T-cell (primary cell): ENCODE results near the gene GMCL1. TPM values are rescaled to one million over a fixed set of nuclear protein-coding genes. Genes with fewer than 3 reads are reported as not detected.

Experiments
- ATAC-seq, 4 experiments: fragments of 200-7000 bp in 3 of 4; fragments of 150-1000 bp in 1 of 4; cut with Tn5 transposase; replicated peaks in 1 of 4; 1 replicate in 3 of 4; 2 replicates in 1 of 4; pipeline ENCODE4 v1.10.0; 2021; ENCODE audit warnings: moderate library complexity in 3 of 4, mild to moderate bottlenecking in 2 of 4, moderate number of reproducible peaks in 1 of 4
- CTCF ChIA-PET, 2 donors: fragments of 300-600 bp; sonication (Branson Sonifier 250); formaldehyde crosslinking; loops; one replicate each; lab custom pipeline; 2022; ENCODE audit warnings: antibody characterized with exemption in 2 of 2; lab: Charles Lee
- POLR2A ChIA-PET, 2 donors: fragments of 300-600 bp; sonication (Branson Sonifier 250); formaldehyde crosslinking; loops; one replicate each; lab custom pipeline; 2022; ENCODE audit warnings: antibody characterized with exemption in 2 of 2; lab: Charles Lee
- DNase-seq, 35 experiments: peaks; one replicate each; pipeline versions ENCODE4 v3.0.0 to v3.0.0-alpha.2; 2013 to 2023
- H3K27ac ChIP-seq: one replicate; pipeline ENCODE4 v1.5.1; 2013; ENCODE audit warnings: low read length
- H3K27me3 ChIP-seq, 2 experiments: replicated peaks in 1 of 2; 1 replicate in 1 of 2; 2 replicates in 1 of 2; pipeline versions ENCODE4 v1.6.1 to v1.7.0; 2013; ENCODE audit warnings: low read length in 1 of 2, mixed read lengths in 1 of 2; ENCODE audit not compliant: control insufficient read depth in 2 of 2, insufficient read depth in 2 of 2; ENCODE audit errors: extremely low read depth in 1 of 2
- H3K36me3 ChIP-seq, 2 donors: 1 replicate in 1 of 2; 2 replicates in 1 of 2; pipeline versions ENCODE4 v1.6.1 to v1.7.0; 2013; ENCODE audit warnings: low read length in 1 of 2; ENCODE audit not compliant: control insufficient read depth in 2 of 2, insufficient read depth in 1 of 2; ENCODE audit errors: extremely low read depth in 1 of 2
- H3K4me1 ChIP-seq, 2 experiments: 1 replicate in 1 of 2; 2 replicates in 1 of 2; pipeline versions ENCODE4 v1.6.1 to v1.7.0; 2013; ENCODE audit warnings: low read length in 2 of 2, mixed read lengths in 1 of 2; ENCODE audit not compliant: insufficient read depth in 2 of 2, control insufficient read depth in 1 of 2; ENCODE audit errors: extremely low read depth in 1 of 2
- H3K4me3 ChIP-seq, 2 donors: 1 replicate in 1 of 2; 2 replicates in 1 of 2; pipeline versions ENCODE4 v1.5.1 to v1.7.0; 2013; ENCODE audit warnings: mild to moderate bottlenecking in 2 of 2, low read length in 1 of 2, moderate library complexity in 1 of 2; ENCODE audit not compliant: control insufficient read depth in 1 of 2; ENCODE audit errors: extremely low read depth in 1 of 2
- H3K9me3 ChIP-seq: 2 replicates; pipeline ENCODE4 v1.7.0; 2013
- H3K27ac Mint-ChIP-seq, 2 donors: one replicate each; pipeline ENCODE4 v1.8.0; 2020 to 2021; ENCODE audit warnings: mild to moderate bottlenecking in 2 of 2, mixed read lengths in 2 of 2
- H3K27me3 Mint-ChIP-seq, 2 donors: one replicate each; pipeline ENCODE4 v1.8.0; 2021 to 2022; ENCODE audit warnings: mixed read lengths in 2 of 2
- H3K36me3 Mint-ChIP-seq: one replicate; pipeline ENCODE4 v1.8.0; 2021; ENCODE audit warnings: mixed read lengths
- H3K4me1 Mint-ChIP-seq, 3 donors: one replicate each; pipeline ENCODE4 v1.8.0; 2020 to 2022; ENCODE audit warnings: mixed read lengths in 3 of 3, mild to moderate bottlenecking in 1 of 3
- H3K4me3 Mint-ChIP-seq, 3 donors: one replicate each; pipeline ENCODE4 v1.8.0; 2020 to 2022; ENCODE audit warnings: mild to moderate bottlenecking in 3 of 3, mixed read lengths in 3 of 3, moderate library complexity in 3 of 3
- H3K9me3 Mint-ChIP-seq, 3 donors: one replicate each; pipeline ENCODE4 v1.8.0; 2020 to 2022; ENCODE audit warnings: mixed read lengths in 3 of 3
- whole genome bisulfite sequencing: methylation state at CpG from one replicate; pipeline ENCODE4 v1.1.5; 2013; ENCODE audit warnings: missing lambda C conversion rate; ENCODE audit not compliant: insufficient coverage; 5-methylcytosine and 5-hydroxymethylcytosine counted together
- total RNA-seq, 35 experiments: library from RNA in 6 of 35; stranded (reverse) in 6 of 35; fragments of 120-200 nt in 1 of 35; gene quantifications; one replicate each; pipeline versions ENCODE4 v1.2.1 to v1.2.4 and lab custom pipeline; 2013 to 2026

Gene GMCL1
- total RNA-seq, 5 donors from 2014 or later (not counting 1 experiment from before 2014, with no cell fraction given), result 25.4 to 32.0 (median 27.8) TPM

DNA sequence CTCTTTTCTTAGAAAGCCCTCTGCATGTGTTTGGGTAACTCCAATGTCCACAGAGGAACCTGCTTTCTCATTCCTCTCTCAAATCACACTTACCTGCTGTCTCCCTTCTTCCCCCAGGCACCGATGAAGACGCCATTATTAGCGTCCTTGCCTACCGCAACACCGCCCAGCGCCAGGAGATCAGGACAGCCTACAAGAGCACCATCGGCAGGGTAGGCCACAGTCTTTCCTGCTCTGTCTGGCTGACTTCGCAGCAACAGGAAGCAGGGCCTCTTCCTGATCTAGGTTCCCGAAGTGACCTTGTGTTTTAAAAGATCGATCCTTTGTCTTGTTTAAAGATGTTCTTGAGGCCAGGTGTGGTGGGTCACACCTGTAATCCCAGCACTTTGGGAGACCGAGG lies 25.0 kb upstream of the GMCL1 start:
- Mint-ChIP-seq H3K4me1 (peaks cover 15 to 23% (median 18%) of the 10 kb centered on the region in 3 donors), H3K36me3 (peaks cover 25% of the 10 kb centered on the region), H3K4me3 (peak overlapping the region in 1 of 3 donors; percentile 52), H3K27me3 (peaks cover 0 to 4% of the 10 kb centered on the region in 2 donors), H3K9me3 (no peaks in the 10 kb centered on the region), H3K27ac (peak overlapping the region; percentile 38 to 68)
- 74% methylated on average over 9 of the region's 11 CpGs for WGBS
- peaks cover 3 to 8% of the 10 kb centered on the region in 2 experiments for H3K4me1 ChIP-seq
- POLR2A ChIA-PET, result no interaction called here
- ATAC-seq, result peak in 3 of 4 experiments; percentile 36 to 48 (median 47)
- no peaks in the 10 kb centered on the region for H3K27me3 ChIP-seq
- CTCF ChIA-PET, result interaction anchor here (0.5 to 0.7 kb wide), 4 partner anchors 9 to 368 kb away, joined by 3 to 8 read pairs (median 4); no protein-coding TSS in a partner anchor
- no peak overlapping the region for H3K27ac ChIP-seq
- H3K4me3 ChIP-seq, result no peak overlapping the region
- peak in 2 of 35 experiments; percentile 4 for DNase-seq
- H3K9me3 ChIP-seq, result no peaks in the 10 kb centered on the region
- no peaks in the 10 kb centered on the region for H3K36me3 ChIP-seq

DNA sequence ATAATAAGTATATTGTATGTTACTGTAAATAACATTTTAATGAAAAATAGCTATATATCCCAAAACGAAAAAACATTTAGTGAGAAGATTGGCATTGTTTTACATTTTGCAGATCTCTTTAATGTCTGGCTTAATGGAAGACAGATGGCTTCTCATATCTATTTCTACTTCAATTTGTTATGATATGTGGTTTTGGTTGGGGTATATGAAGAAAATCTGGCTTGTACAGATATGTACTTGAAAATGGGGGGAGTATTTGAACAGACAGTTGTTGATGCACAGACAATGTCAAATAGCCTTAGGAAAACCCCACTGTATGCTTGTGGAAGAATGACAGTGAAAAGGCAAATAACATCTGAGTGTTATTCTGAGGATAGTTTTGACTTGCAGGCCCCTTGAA lies 23.6 kb upstream of the GMCL1 start:
- Histone ChIP-seq H3K27ac (no peak overlapping the region), H3K4me1 (peaks cover 3 to 8% of the 10 kb centered on the region in 2 experiments), H3K27me3 (no peaks in the 10 kb centered on the region), H3K4me3 (no peak overlapping the region), H3K9me3 (no peaks in the 10 kb centered on the region), H3K36me3 (no peaks in the 10 kb centered on the region)
- Mint-ChIP-seq H3K4me3 (no peak overlapping the region), H3K27ac (no peak overlapping the region), H3K4me1 (peaks cover 15 to 20% (median 15%) of the 10 kb centered on the region in 3 donors), H3K9me3 (no peaks in the 10 kb centered on the region), H3K36me3 (peaks cover 23% of the 10 kb centered on the region), H3K27me3 (no peaks in the 10 kb centered on the region)
- ChIA-PET POLR2A (interaction anchor here in 1 of 2 donors (0.7 kb wide), 1 partner anchor 20 kb away, joined by 3 read pairs; no protein-coding TSS in a partner anchor), CTCF (interaction anchor here in 1 of 2 donors (0.6 kb wide), 1 partner anchor 305 kb away, joined by 3 read pairs; no protein-coding TSS in a partner anchor)
- ATAC-seq (no peak), DNase-seq (no peak)
- WGBS, result no CpG with 5 or more reads among the region's 1 CpG

DNA sequence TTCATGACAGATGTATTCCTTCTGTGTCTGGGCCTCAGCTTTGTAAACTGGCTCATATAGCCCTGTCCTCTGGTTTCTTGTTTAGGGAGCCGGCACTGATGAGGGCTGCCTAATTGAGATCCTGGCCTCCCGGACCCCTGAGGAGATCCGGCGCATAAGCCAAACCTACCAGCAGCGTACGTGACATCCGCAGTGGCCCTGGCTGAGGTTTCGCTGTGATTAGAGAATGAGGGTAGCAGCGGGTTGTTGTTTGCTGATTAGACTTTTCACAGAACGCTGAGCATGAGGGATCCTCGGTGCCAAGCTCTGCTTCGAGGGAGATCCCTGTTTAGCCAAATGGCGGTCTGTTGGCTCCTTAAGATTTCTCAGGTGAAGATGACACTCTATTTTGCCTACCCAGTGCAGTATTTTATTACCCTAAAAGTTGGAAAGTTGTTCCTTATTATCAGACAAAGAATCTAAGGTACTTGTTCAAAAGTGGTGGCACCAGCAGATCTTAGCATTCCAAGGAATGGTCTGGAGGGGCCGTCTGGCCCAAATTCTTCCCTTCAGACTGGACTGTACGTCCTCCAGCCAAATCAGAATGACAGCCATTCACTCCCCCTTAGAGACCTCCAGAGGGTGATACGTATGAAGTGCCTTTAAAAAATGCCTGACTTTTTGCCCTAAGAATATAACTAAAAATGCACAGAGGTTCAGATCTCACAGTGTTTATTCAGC lies 21.5 kb upstream of the GMCL1 start:
- POLR2A ChIA-PET, result no interaction called here
- Histone ChIP-seq H3K36me3 (no peaks in the 10 kb centered on the region), H3K27ac (no peak overlapping the region), H3K27me3 (no peaks in the 10 kb centered on the region), H3K9me3 (no peaks in the 10 kb centered on the region), H3K4me3 (no peak overlapping the region), H3K4me1 (peaks cover 3 to 8% of the 10 kb centered on the region in 2 experiments)
- DNase-seq (no peak), ATAC-seq (no peak)
- Mint-ChIP-seq H3K4me1 (peaks cover 13 to 15% (median 14%) of the 10 kb centered on the region in 3 donors), H3K4me3 (no peak overlapping the region), H3K9me3 (no peaks in the 10 kb centered on the region), H3K27ac (no peak overlapping the region), H3K36me3 (peaks cover 24% of the 10 kb centered on the region), H3K27me3 (no peaks in the 10 kb centered on the region)
- CTCF ChIA-PET, result no interaction called here
- WGBS, result 95% methylated on average over 12 of the region's 16 CpGs

DNA sequence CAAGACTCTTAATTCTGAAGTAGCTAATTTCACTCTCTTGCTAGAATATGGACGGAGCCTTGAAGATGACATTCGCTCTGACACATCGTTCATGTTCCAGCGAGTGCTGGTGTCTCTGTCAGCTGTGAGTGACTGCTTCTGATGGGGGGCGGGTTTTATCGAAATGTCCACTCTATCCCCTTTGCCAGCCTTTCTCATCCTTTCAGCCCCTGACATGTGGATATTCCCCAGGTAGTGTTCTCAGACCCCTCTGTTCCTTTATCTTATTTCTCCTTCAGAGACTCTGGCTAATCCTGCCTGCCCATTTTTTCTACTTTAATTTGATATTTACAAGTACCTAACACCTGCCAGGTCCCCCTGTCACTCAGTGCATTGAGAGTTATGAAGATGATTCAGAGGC lies 18.9 kb upstream of the GMCL1 start:
- DNase-seq, result no peak
- ChIA-PET POLR2A (interaction anchor here in 1 of 2 donors (0.6 kb wide), 1 partner anchor 42 kb away, joined by 3 read pairs; no protein-coding TSS in a partner anchor), CTCF (interaction anchor here (0.6 to 9.3 kb wide), 2 partner anchors 13 to 85 kb away, joined by 3 to 191 read pairs; no protein-coding TSS in a partner anchor)
- no peaks in the 10 kb centered on the region for H3K9me3 Mint-ChIP-seq
- WGBS, result 96% methylated on average over 4 of the region's 6 CpGs
- Histone ChIP-seq H3K27me3 (no peaks in the 10 kb centered on the region), H3K27ac (no peak overlapping the region), H3K4me3 (no peak overlapping the region), H3K9me3 (no peaks in the 10 kb centered on the region), H3K4me1 (no peaks in the 10 kb centered on the region), H3K36me3 (peaks cover 0 to 2% of the 10 kb centered on the region in 2 donors)
- ATAC-seq, result no peak
- H3K4me1 Mint-ChIP-seq, result no peaks in the 10 kb centered on the region
- peaks cover 19% of the 10 kb centered on the region for H3K36me3 Mint-ChIP-seq
- no peak overlapping the region for H3K27ac Mint-ChIP-seq
- H3K4me3 Mint-ChIP-seq, result no peak overlapping the region
- no peaks in the 10 kb centered on the region for H3K27me3 Mint-ChIP-seq

DNA sequence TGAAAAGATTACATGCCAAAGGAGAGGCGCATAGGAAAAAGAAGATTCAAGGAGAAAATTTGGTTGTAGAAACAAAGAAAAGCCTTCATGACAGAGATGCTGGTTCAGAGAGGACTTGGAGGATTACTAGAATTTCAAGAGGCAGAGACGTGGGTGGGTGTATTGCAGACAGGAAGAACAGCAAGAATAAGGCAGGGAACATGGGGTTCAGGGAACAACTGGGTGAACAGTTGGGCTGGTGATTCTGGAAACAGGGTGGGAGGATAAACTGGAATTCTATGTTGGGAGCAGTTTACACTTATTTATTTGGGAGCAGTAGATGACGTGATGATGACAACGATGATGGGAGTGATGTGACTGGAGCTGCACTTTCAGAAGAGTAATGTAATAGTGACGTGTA lies 18.4 kb upstream of the GMCL1 start:
- no peak overlapping the region for H3K4me3 ChIP-seq
- Mint-ChIP-seq H3K27ac (no peak overlapping the region), H3K4me1 (no peaks in the 10 kb centered on the region), H3K36me3 (peaks cover 16% of the 10 kb centered on the region), H3K27me3 (no peaks in the 10 kb centered on the region), H3K4me3 (no peak overlapping the region), H3K9me3 (no peaks in the 10 kb centered on the region)
- ChIA-PET CTCF (interaction anchor here (0.7 to 9.3 kb wide), 3 partner anchors 12 to 88 kb away, joined by 3 to 191 read pairs (median 3); no protein-coding TSS in a partner anchor), POLR2A (no interaction called here)
- no peaks in the 10 kb centered on the region for H3K27me3 ChIP-seq
- H3K4me1 ChIP-seq, result no peaks in the 10 kb centered on the region
- WGBS, result 85% methylated on average over 5 of the region's 5 CpGs
- ATAC-seq (no peak), DNase-seq (no peak)
- no peak overlapping the region for H3K27ac ChIP-seq
- peaks cover 0 to 2% of the 10 kb centered on the region in 2 donors for H3K36me3 ChIP-seq
- H3K9me3 ChIP-seq, result no peaks in the 10 kb centered on the region

DNA sequence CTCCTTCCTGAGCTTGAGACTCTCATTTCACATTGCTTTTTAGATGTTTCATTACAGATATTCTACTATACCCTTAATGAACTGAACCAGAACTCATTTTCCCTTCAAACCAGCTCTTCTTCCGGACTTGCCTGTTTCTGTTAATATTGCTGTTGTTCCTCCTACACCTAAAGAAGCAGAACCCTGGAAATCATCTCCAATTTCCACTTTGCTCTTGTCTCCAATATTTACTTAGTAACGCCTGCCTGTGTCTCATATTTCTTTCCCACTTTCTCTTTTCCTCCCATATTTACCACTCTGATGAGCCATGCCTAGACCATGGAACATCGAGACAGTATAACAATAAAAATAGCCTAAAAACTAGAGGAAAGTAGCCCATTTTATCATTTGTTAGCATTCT lies 17.9 kb upstream of the GMCL1 start:
- H3K9me3 ChIP-seq, result no peaks in the 10 kb centered on the region
- no peaks in the 10 kb centered on the region for H3K27me3 Mint-ChIP-seq
- H3K36me3 ChIP-seq, result peaks cover 0 to 2% of the 10 kb centered on the region in 2 donors
- H3K27me3 ChIP-seq, result no peaks in the 10 kb centered on the region
- CTCF ChIA-PET, result interaction anchor here (0.7 to 9.3 kb wide), 3 partner anchors 12 to 88 kb away, joined by 3 to 191 read pairs (median 3); no protein-coding TSS in a partner anchor
- ATAC-seq (no peak), DNase-seq (no peak)
- H3K4me1 Mint-ChIP-seq, result peaks cover 0 to 3% (median 2%) of the 10 kb centered on the region in 3 donors
- H3K9me3 Mint-ChIP-seq, result no peaks in the 10 kb centered on the region
- no peaks in the 10 kb centered on the region for H3K4me1 ChIP-seq
- H3K27ac ChIP-seq, result no peak overlapping the region
- POLR2A ChIA-PET, result no interaction called here
- no peak overlapping the region for H3K4me3 ChIP-seq
- peaks cover 13% of the 10 kb centered on the region for H3K36me3 Mint-ChIP-seq
- no peak overlapping the region for H3K27ac Mint-ChIP-seq
- no peak overlapping the region for H3K4me3 Mint-ChIP-seq
- 90% methylated on average over 3 of the region's 3 CpGs for WGBS
